Upper lobe of right lung (tissue), 1 donor: ENCODE measurements around the gene WSCD1. TPM values are rescaled to one million over a fixed set of nuclear protein-coding genes. Genes with fewer than 3 reads are reported as not detected.

Source experiments
- ATAC-seq: fragments of 200-7000 bp; cut with Tn5 transposase; one replicate; pipeline ENCODE4 v1.9.1; 2020; ENCODE audit warnings: mild to moderate bottlenecking, moderate library complexity
- DNase-seq: peaks from one replicate; pipeline ENCODE4 v3.0.0-alpha.2; 2020
- H3K27ac ChIP-seq: fragments of 200-600 bp; one replicate; pipeline ENCODE4 v1.8.0; 2022
- H3K27me3 ChIP-seq: fragments of 200-600 bp; one replicate; pipeline ENCODE4 v1.8.0; 2022; ENCODE audit warnings: mild to moderate bottlenecking
- H3K36me3 ChIP-seq: fragments of 200-600 bp; one replicate; pipeline ENCODE4 v1.8.0; 2022
- H3K4me1 ChIP-seq: fragments of 200-600 bp; one replicate; pipeline ENCODE4 v1.8.0; 2022
- H3K4me3 ChIP-seq: fragments of 200-600 bp; one replicate; pipeline ENCODE4 v1.8.0; 2022; ENCODE audit warnings: mild to moderate bottlenecking
- H3K9me3 ChIP-seq: fragments of 200-600 bp; one replicate; pipeline ENCODE4 v1.8.0; 2022
- intact Hi-C: fragments of 100-400 bp; cut with DNase I; formaldehyde crosslinking; loops from one replicate; pipeline ENCODE4 v1.11.0; 2022
- total RNA-seq: library from RNA; stranded (reverse); fragmentation: NEBNext Ultra II Directional; extraction: Animal tissue kit (Norgen Biotek cat#: 25700); gene quantifications from one replicate; pipeline ENCODE4 v1.2.1, GENCODE V29; 2021
- TF ChIP-seq, protein P1 (sequence below): fragments of 200-600 bp; IDR thresholded peaks from one replicate; pipeline ENCODE4 v1.8.0; 2022; ENCODE audit warnings: antibody characterized with exemption
- donor health status: DM: no; HTN: yes; CAD: no; lungs with severe emphysema.

The WSCD1 gene
- total RNA-seq, 1 donor from 2014 or later: 7.7 TPM

DNA sequence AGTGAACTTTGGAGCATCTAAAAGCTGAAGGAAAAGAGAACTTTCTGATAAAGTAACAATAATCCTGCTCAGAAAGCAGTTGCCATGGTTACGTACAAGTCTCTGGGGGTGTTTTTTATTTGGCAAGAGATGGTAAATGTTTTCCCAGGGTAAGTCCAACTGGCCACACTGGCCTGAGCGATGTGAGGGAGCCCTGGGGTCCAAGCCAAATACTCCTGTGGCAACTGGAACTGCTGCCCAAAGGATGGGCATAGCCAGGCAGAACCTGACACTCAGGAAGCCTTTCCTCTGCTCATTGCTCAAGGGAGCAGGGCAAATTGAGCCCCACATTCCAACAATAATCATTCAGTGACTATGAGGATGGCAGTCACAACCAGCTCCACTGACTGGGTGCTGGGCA is 26.8 kb upstream of the WSCD1 start:
- DNase-seq: no peak
- Histone ChIP-seq H3K4me3 (no peak overlapping the region), H3K4me1 (no peaks in the 10 kb centered on the region), H3K27ac (no peak overlapping the region), H3K27me3 (peaks cover 11% of the 10 kb centered on the region), H3K9me3 (no peaks in the 10 kb centered on the region), H3K36me3 (no peaks in the 10 kb centered on the region)
- TF ChIP-seq, protein P1, sequence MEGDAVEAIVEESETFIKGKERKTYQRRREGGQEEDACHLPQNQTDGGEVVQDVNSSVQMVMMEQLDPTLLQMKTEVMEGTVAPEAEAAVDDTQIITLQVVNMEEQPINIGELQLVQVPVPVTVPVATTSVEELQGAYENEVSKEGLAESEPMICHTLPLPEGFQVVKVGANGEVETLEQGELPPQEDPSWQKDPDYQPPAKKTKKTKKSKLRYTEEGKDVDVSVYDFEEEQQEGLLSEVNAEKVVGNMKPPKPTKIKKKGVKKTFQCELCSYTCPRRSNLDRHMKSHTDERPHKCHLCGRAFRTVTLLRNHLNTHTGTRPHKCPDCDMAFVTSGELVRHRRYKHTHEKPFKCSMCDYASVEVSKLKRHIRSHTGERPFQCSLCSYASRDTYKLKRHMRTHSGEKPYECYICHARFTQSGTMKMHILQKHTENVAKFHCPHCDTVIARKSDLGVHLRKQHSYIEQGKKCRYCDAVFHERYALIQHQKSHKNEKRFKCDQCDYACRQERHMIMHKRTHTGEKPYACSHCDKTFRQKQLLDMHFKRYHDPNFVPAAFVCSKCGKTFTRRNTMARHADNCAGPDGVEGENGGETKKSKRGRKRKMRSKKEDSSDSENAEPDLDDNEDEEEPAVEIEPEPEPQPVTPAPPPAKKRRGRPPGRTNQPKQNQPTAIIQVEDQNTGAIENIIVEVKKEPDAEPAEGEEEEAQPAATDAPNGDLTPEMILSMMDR: no peak
- ATAC-seq: no peak
- intact Hi-C loops: no loop called here

DNA sequence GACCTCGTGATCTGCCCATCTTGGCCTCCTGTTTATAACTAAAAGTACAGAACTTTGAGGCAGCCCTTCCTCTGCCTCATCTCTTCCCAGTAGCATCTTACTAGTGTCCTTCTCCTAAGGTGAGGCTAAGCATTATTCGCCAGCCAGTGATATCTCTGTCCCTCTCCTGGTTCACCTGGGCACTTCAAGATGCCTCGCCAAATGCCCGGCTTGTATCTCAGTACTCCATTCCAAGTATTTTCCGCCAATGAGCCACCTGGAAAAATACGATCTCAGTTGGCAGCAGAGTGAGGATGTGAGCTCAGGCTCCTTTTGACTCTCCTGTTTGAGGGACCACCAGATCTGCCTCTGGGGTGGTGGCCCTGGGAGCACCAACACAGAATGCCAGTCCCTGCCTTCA is 25.9 kb upstream of the WSCD1 start:
- peaks cover 11% of the 10 kb centered on the region for H3K27me3 ChIP-seq
- H3K27ac ChIP-seq: no peak overlapping the region
- H3K36me3 ChIP-seq: no peaks in the 10 kb centered on the region
- H3K4me1 ChIP-seq: no peaks in the 10 kb centered on the region
- no peak overlapping the region for H3K4me3 ChIP-seq
- intact Hi-C loops: no loop called here
- DNase-seq (no peak), ATAC-seq (no peak)
- H3K9me3 ChIP-seq: no peaks in the 10 kb centered on the region
- TF ChIP-seq, protein P1: no peak

DNA sequence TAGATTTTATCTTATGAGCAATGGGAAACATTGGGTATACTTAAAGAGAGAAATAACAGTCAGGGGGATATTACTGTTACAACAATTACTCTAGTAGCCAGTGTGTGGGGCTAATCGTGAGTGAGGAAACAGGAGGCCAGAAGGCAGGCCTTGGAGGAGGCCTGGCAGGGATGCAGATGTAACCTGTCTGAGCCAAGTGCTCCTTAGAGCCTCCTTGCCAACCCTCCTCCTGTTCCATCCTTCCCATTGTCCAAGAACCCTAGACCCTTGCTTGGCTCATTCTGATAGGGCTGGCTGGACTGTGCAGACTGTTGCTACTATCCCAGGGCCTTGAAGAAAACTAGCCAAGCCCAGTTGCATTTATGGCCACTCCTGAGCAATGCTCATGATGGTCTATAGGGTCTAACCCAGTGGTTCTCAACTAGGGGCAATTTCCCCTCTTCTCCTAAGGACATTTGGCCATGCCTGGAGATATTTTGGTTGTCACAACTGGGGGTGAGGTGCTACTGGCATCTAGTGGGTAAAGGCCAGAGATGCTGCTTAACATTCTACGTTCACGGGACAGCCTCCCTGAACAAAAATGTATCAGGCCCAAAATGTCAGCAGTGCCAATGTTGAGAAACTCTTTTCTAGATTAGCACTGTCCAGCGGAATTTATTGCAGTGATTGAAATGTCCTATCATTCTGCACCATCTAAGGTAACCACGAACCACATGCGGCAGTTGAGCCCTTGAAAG is 24.4 kb upstream of the WSCD1 start:
- ATAC-seq (no peak), DNase-seq (no peak)
- Histone ChIP-seq H3K9me3 (no peaks in the 10 kb centered on the region), H3K4me1 (no peaks in the 10 kb centered on the region), H3K4me3 (no peak overlapping the region), H3K36me3 (no peaks in the 10 kb centered on the region), H3K27ac (no peak overlapping the region), H3K27me3 (peaks cover 10% of the 10 kb centered on the region)
- TF ChIP-seq, protein P1: no peak
- intact Hi-C loops: no loop called here

DNA sequence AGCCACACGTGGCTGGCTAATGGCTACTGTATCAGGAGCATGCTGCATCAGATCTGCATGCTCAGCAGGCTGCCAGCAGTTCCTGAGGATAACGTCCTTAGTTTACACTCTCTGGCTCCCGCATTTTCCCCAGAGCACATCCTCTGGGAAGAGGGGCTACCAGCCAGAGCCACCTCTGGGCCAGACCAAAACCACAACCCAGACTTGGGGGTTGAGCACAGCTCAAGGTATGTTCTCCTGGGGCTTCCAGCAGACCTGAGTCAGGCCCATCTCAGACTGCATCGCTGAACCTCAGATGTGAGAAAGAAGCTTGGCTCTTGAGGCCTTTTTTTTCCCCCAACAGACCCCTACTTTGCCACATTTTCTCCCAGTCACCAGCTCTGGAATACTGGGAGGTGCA is 23.7 kb upstream of the WSCD1 start:
- H3K4me1 ChIP-seq: no peaks in the 10 kb centered on the region
- no peak for ATAC-seq
- H3K4me3 ChIP-seq: no peak overlapping the region
- TF ChIP-seq, protein P1: no peak
- H3K27ac ChIP-seq: no peak overlapping the region
- no peak for DNase-seq
- H3K9me3 ChIP-seq: no peaks in the 10 kb centered on the region
- H3K36me3 ChIP-seq: no peaks in the 10 kb centered on the region
- H3K27me3 ChIP-seq: peaks cover 3% of the 10 kb centered on the region
- intact Hi-C loops: no loop called here

DNA sequence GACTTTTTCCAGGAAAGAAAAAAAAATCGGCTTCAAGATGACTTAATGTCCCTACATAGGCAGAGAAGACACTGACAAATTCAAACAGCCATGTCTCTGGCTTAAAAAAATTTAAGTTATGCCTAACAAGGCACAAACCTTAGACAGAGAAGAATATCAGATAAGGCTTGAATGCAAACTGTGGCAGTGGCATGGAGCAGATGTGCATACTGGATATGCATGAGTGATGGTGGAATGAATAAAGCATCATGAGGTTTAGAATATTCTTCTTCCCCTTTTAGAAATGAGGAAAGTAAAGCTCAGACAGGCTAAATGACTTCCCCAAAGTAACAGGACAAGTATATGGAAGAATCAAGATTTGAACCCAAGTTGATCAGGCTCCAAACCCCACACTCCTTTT is 23.2 kb upstream of the WSCD1 start:
- DNase-seq (no peak), ATAC-seq (no peak)
- no peak overlapping the region for H3K4me3 ChIP-seq
- H3K36me3 ChIP-seq: no peaks in the 10 kb centered on the region
- no peaks in the 10 kb centered on the region for H3K9me3 ChIP-seq
- intact Hi-C loops: no loop called here
- H3K4me1 ChIP-seq: no peaks in the 10 kb centered on the region
- TF ChIP-seq, protein P1: no peak
- no peaks in the 10 kb centered on the region for H3K27me3 ChIP-seq
- no peak overlapping the region for H3K27ac ChIP-seq

DNA sequence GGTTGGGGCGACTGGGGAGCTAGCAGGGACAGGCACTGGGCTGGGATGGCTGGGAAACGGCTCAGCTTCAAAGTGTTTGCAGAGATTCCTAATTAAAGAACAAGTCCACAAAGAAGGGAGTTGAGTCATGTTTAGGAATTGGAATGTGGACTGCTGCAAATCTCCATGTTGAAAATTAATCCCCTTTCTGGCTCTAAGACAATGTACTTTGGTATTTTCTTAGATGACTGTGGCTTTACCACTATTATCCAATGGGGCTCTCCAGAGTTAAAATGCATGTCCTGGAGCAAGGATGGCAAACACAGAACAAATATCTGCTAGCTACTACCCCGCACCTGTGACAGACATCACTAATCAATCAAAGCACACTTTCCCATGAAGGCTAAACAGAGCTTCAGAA is 22.2 kb upstream of the WSCD1 start:
- Histone ChIP-seq H3K9me3 (no peaks in the 10 kb centered on the region), H3K36me3 (no peaks in the 10 kb centered on the region), H3K4me3 (no peak overlapping the region), H3K4me1 (no peaks in the 10 kb centered on the region), H3K27ac (no peak overlapping the region), H3K27me3 (no peaks in the 10 kb centered on the region)
- intact Hi-C loops: no loop called here
- DNase-seq: no peak
- TF ChIP-seq, protein P1: no peak
- no peak for ATAC-seq
